SK-N-MC (cell line): ENCODE results near the gene ESPNL.

Experiments
- EZH2 ChIP-seq: fragments of 200-600 bp; sonication (generic); IDR thresholded peaks from one replicate; pipeline ENCODE4 v1.6.1; 2017; ENCODE audit warnings: antibody characterized with exemption
- FOXP2 ChIP-seq: optimal IDR thresholded peaks from 2 replicates; pipeline ENCODE3; 2011; ENCODE audit warnings: mild to moderate bottlenecking, moderate library complexity; ENCODE audit not compliant: insufficient read depth; ENCODE audit errors: extremely low read length, control extremely low read depth
- POLR2AphosphoS5 ChIP-seq: IDR thresholded peaks from 2 replicates; pipeline ENCODE4 v1.6.1; 2012; ENCODE audit warnings: mild to moderate bottlenecking, low read depth, low read length, borderline replicate concordance

- TF ChIP-seq POLR2AphosphoS5 (no peak), EZH2 (no peak), FOXP2 (no peak)
These were observed 63.5 kb downstream of the ESPNL start for GRCh38 chr2:238163481-238164198.
